GM19351 (cell line): ENCODE data around the gene LRRTM1.

Source experiments
- ATAC-seq: cut with Tn5 transposase; IDR thresholded peaks from one replicate; pipeline ENCODE4 v1.9.1; 2021; ENCODE audit warnings: mild to moderate bottlenecking, moderate library complexity; ENCODE audit not compliant: unreplicated experiment

Gene LRRTM1

DNA sequence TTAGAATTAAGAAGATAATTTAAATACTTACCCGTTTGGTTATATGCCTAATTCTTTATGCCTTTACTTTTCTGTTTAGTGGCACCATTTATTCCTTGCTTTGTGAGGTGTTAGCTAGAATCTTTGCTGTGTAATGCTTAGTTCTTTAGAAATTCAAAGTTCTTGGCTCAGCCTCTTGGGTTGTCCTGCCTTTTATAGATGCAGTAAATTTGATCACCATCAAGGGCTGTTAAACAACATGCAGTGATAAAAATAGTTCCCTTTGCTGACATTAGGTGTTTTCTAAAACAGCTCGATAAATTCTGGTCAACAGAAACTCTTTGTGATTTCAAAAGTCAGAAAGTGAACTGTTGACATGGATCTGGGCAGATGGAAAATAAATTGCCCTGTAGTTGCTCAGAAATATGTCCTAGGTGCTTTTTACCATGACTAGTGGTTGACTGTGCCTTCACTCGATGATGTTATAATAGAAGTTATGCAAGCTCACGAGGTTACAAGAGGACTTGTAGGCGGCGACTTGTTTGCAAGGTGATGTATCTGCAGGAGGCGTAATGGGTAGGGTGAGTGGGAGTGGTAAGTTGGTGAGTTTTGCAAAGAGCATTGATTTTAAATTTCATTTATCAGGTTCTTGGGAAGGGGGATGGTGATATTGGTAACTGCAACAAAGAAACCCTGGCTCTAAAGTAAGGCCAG, 52.1 kb downstream of the LRRTM1 start:
- no peak for ATAC-seq
